H9 (cell line): ENCODE results near the gene ANKFY1. TPM values are rescaled to one million over a fixed set of nuclear protein-coding genes. Genes with fewer than 3 reads are reported as not detected.

Experiments used
- DNase-seq: peaks from one replicate; pipeline ENCODE4 v3.0.0-alpha.2; 2017
- H2AFZ ChIP-seq: one replicate; pipeline ENCODE4 v1.6.1; 2013; ENCODE audit warnings: mild to moderate bottlenecking, low read length, control low read depth, moderate library complexity
- H2AK5ac ChIP-seq: 2 replicates; pipeline ENCODE4 v1.6.1; 2013; ENCODE audit warnings: low read length, control low read depth, mixed read lengths; ENCODE audit not compliant: insufficient read length
- H2BK120ac ChIP-seq: one replicate; pipeline ENCODE4 v1.6.1; 2013; ENCODE audit warnings: low read depth, mild to moderate bottlenecking, low read length, control low read depth, inconsistent platforms; ENCODE audit not compliant: poor library complexity, severe bottlenecking
- H2BK12ac ChIP-seq: 2 replicates; pipeline ENCODE4 v1.6.1; 2013; ENCODE audit warnings: low read length, control low read depth, mixed read lengths, low read depth; ENCODE audit not compliant: insufficient read length
- H2BK15ac ChIP-seq: 2 replicates; pipeline ENCODE4 v1.6.1; 2013; ENCODE audit warnings: low read depth, low read length, control low read depth
- H2BK20ac ChIP-seq: one replicate; pipeline ENCODE4 v1.6.1; 2013; ENCODE audit warnings: low read depth, mild to moderate bottlenecking, low read length, control low read depth, inconsistent platforms; ENCODE audit not compliant: poor library complexity, severe bottlenecking
- H2BK5ac ChIP-seq: 2 replicates; pipeline ENCODE4 v1.6.1; 2013; ENCODE audit warnings: low read length, control low read depth, mixed read lengths; ENCODE audit not compliant: insufficient read length
- H3K14ac ChIP-seq: 2 replicates; pipeline ENCODE4 v1.6.1; 2013; ENCODE audit warnings: low read length, control low read depth; ENCODE audit not compliant: insufficient read depth
- H3K18ac ChIP-seq: 2 replicates; pipeline ENCODE4 v1.6.1; 2013; ENCODE audit warnings: low read depth, mild to moderate bottlenecking, mixed read lengths, low read length, control low read depth; ENCODE audit not compliant: insufficient read length
- H3K23ac ChIP-seq: 2 replicates; pipeline ENCODE4 v1.6.1; 2013; ENCODE audit warnings: low read length, control low read depth, mixed read lengths, low read depth; ENCODE audit not compliant: insufficient read length
- H3K23me2 ChIP-seq: 2 replicates; pipeline ENCODE4 v1.6.1; 2013; ENCODE audit warnings: low read depth, mild to moderate bottlenecking, mixed read lengths, low read length, control low read depth; ENCODE audit not compliant: insufficient read length, poor library complexity, severe bottlenecking
- H3K27ac ChIP-seq: 2 replicates; pipeline ENCODE4 v1.5.1; 2013; ENCODE audit warnings: low read length, control low read depth, mixed read lengths, low read depth; ENCODE audit not compliant: insufficient read length
- H3K27me3 ChIP-seq: 2 replicates; pipeline ENCODE4 v1.6.1; 2013; ENCODE audit warnings: low read length, control low read depth, inconsistent platforms; ENCODE audit not compliant: insufficient read depth
- H3K4ac ChIP-seq: 2 replicates; pipeline ENCODE4 v1.6.1; 2013; ENCODE audit warnings: low read depth, mild to moderate bottlenecking, control low read depth, inconsistent platforms, low read length, moderate library complexity
- H3K4me1 ChIP-seq: 2 replicates; pipeline ENCODE4 v1.6.1; 2013; ENCODE audit warnings: low read length, control low read depth, inconsistent platforms; ENCODE audit not compliant: insufficient read depth
- H3K4me2 ChIP-seq: 2 replicates; pipeline ENCODE4 v1.6.1; 2013; ENCODE audit warnings: low read length, control low read depth, mixed read lengths; ENCODE audit not compliant: insufficient read length, insufficient read depth
- H3K56ac ChIP-seq: 2 replicates; pipeline ENCODE4 v1.6.1; 2013; ENCODE audit warnings: low read depth, mild to moderate bottlenecking, mixed read lengths, low read length, control low read depth; ENCODE audit not compliant: insufficient read length
- H3K79me1 ChIP-seq: 2 replicates; pipeline ENCODE4 v1.6.1; 2013; ENCODE audit warnings: low read depth, mild to moderate bottlenecking, moderate library complexity, low read length, control low read depth, inconsistent platforms; ENCODE audit not compliant: insufficient read depth, poor library complexity, severe bottlenecking
- H3K79me2 ChIP-seq: 2 replicates; pipeline ENCODE4 v1.6.1; 2013; ENCODE audit warnings: low read length, control low read depth, inconsistent platforms; ENCODE audit not compliant: insufficient read depth
- H3K9ac ChIP-seq: 2 replicates; pipeline ENCODE4 v1.6.1; 2013; ENCODE audit warnings: low read length, control low read depth, mixed read lengths; ENCODE audit not compliant: insufficient read length; ENCODE audit errors: extremely low read depth
- H3K9me3 ChIP-seq: one replicate; pipeline ENCODE4 v1.6.1; 2013; ENCODE audit warnings: low read depth, low read length, inconsistent platforms; ENCODE audit not compliant: control insufficient read depth
- H3T11ph ChIP-seq: one replicate; pipeline ENCODE4 v1.6.1; 2013; ENCODE audit warnings: mild to moderate bottlenecking, low read length, control low read depth, inconsistent platforms
- H4K20me1 ChIP-seq: one replicate; pipeline ENCODE4 v1.6.1; 2013; ENCODE audit not compliant: control insufficient read depth, insufficient read length, insufficient read depth
- H4K5ac ChIP-seq: 2 replicates; pipeline ENCODE4 v1.6.1; 2013; ENCODE audit warnings: low read depth, mild to moderate bottlenecking, mixed read lengths, low read length, control low read depth; ENCODE audit not compliant: insufficient read length
- H4K8ac ChIP-seq: replicated peaks from 2 replicates; pipeline ENCODE4 v1.6.1; 2013; ENCODE audit warnings: low read length, control low read depth, mixed read lengths, low read depth; ENCODE audit not compliant: insufficient read length
- H4K91ac ChIP-seq: 2 replicates; pipeline ENCODE4 v1.6.1; 2013; ENCODE audit warnings: low read depth, mild to moderate bottlenecking, moderate library complexity, mixed read lengths, low read length, control low read depth; ENCODE audit not compliant: insufficient read length
- H3K27ac Mint-ChIP-seq, 3 experiments: 2 replicates in 2 of 3; 3 replicates in 1 of 3; pipeline ENCODE4 v1.8.0; 2020 to 2021; ENCODE audit warnings: mixed read lengths in 3 of 3, mild to moderate bottlenecking in 1 of 3, moderate library complexity in 1 of 3
- H3K27me3 Mint-ChIP-seq: 2 replicates; pipeline ENCODE4 v1.8.0; 2021; ENCODE audit warnings: low read depth, mild to moderate bottlenecking, moderate library complexity, mixed read lengths
- H3K36me3 Mint-ChIP-seq, 3 experiments: 2 replicates in 2 of 3; 3 replicates in 1 of 3; pipeline ENCODE4 v1.8.0; 2020 to 2021; ENCODE audit warnings: low read depth in 3 of 3, mixed read lengths in 3 of 3; ENCODE audit not compliant: insufficient read depth in 1 of 3
- H3K4me1 Mint-ChIP-seq, 2 experiments: 2 replicates each; pipeline ENCODE4 v1.8.0; 2020; ENCODE audit warnings: mixed read lengths in 2 of 2
- H3K4me3 Mint-ChIP-seq, 2 experiments: 2 replicates in 1 of 2; 3 replicates in 1 of 2; pipeline ENCODE4 v1.8.0; 2020 to 2021; ENCODE audit warnings: mild to moderate bottlenecking in 2 of 2, mixed read lengths in 2 of 2, moderate library complexity in 1 of 2
- H3K9me3 Mint-ChIP-seq, 2 experiments: 2 replicates in 1 of 2; 3 replicates in 1 of 2; pipeline ENCODE4 v1.8.0; 2020; ENCODE audit warnings: mild to moderate bottlenecking in 2 of 2, mixed read lengths in 2 of 2, moderate library complexity in 1 of 2
- CTCF ChIP-seq: fragments of 200-600 bp; sonication (generic); conservative IDR thresholded peaks from 3 replicates; pipeline ENCODE4 v1.8.0; 2021; ENCODE audit warnings: antibody characterized with exemption, mild to moderate bottlenecking
- WGBS: extraction: QIAGEN DNeasy Blood & Tissue Kit; methylation state at CpG from one replicate; pipeline ENCODE4 v1.1.7; 2013; ENCODE audit warnings: missing lambda C conversion rate, low lambda C conversion rate, mixed read lengths; ENCODE audit not compliant: insufficient read length; ENCODE audit errors: extremely low coverage; 5-methylcytosine and 5-hydroxymethylcytosine counted together
- total RNA-seq: library from RNA; stranded (reverse); gene quantifications from 2 replicates; pipeline ENCODE4 v1.2.1, GENCODE V29; 2021

ANKFY1 gene
- total RNA-seq, 1 experiment from 2014 or later: 51.9 TPM

GRCh38 chr17:4152471-4152870, 111.3 kb downstream of the ANKFY1 start:
- no peaks in the 10 kb centered on the region; a peak in 1 of 7 replicates for H3K36me3 Mint-ChIP-seq
- H2BK5ac ChIP-seq: no peak overlapping the region
- no peaks in the 10 kb centered on the region for H3K79me1 ChIP-seq

More at GRCh38 chr17:4152471-4152870, 111.3 kb downstream of the ANKFY1 start:
- H2BK120ac ChIP-seq: no peak overlapping the region
- no peaks in the 10 kb centered on the region for H3K23me2 ChIP-seq
- no peak for TF ChIP-seq CTCF
- H3K27me3 Mint-ChIP-seq: no peaks in the 10 kb centered on the region
- no peak overlapping the region for H4K5ac ChIP-seq
- no peak overlapping the region for H3K23ac ChIP-seq
- H2AK5ac ChIP-seq: no peak overlapping the region
- H3K14ac ChIP-seq: no peak overlapping the region
- no peak overlapping the region for H3K4me3 Mint-ChIP-seq
- no peak overlapping the region for H2BK12ac ChIP-seq
- no peaks in the 10 kb centered on the region for H3K79me2 ChIP-seq
- H3K56ac ChIP-seq: no peak overlapping the region
- H3K27me3 ChIP-seq: no peaks in the 10 kb centered on the region
- no peaks in the 10 kb centered on the region for H3K9me3 ChIP-seq
- no peak overlapping the region for H4K8ac ChIP-seq
- H3K9ac ChIP-seq: no peak overlapping the region
- no peaks in the 10 kb centered on the region for H3K4me1 ChIP-seq
- WGBS: no CpG with 5 or more reads among the region's 3 CpGs
- no peak overlapping the region for H2BK20ac ChIP-seq
- no peak overlapping the region for H2BK15ac ChIP-seq
- no peak overlapping the region for H3K4ac ChIP-seq
- H3K4me2 ChIP-seq: no peak overlapping the region
- no peaks in the 10 kb centered on the region for H3K9me3 Mint-ChIP-seq
- H4K91ac ChIP-seq: no peak overlapping the region
- no peaks in the 10 kb centered on the region for H4K20me1 ChIP-seq
- H3K27ac ChIP-seq: no peak overlapping the region
- no peak for DNase-seq
- H3K27ac Mint-ChIP-seq: no peak overlapping the region
- H3K18ac ChIP-seq: no peak overlapping the region
- no peak overlapping the region for H2AFZ ChIP-seq
- H3T11ph ChIP-seq: no peak overlapping the region
- no peaks in the 10 kb centered on the region for H3K4me1 Mint-ChIP-seq
